Activated CD4-positive, alpha-beta T cell treated with anti-CD3 and anti-CD28 coated beads, Interleukin-2, amount 10 ng/mL, durations not matched to agents 7 days and 5 days (primary cell): ENCODE data around the gene ITIH1. TPM values are rescaled to one million over a fixed set of nuclear protein-coding genes. Genes with fewer than 3 reads are reported as not detected.
A peak's percentile ranks its signal among the peaks of the same experiment; 100 is the strongest.

ENCODE experiments used
- CTCF ChIA-PET: fragments of 350-600 bp; sonication (Branson Sonifier 250); formaldehyde crosslinking; loops from one replicate; lab custom pipeline; 2021; ENCODE audit warnings: antibody characterized with exemption; lab: Charles Lee
- POLR2A ChIA-PET: fragments of 350-600 bp; sonication (Branson Sonifier 250); formaldehyde crosslinking; loops from one replicate; lab custom pipeline; 2021; ENCODE audit warnings: antibody characterized with exemption; lab: Charles Lee
- DNase-seq: peaks from one replicate; pipeline ENCODE4 v3.0.0-alpha.2; 2020
- H3K27ac Mint-ChIP-seq: one replicate; pipeline ENCODE4 v1.8.0; 2021; ENCODE audit warnings: mild to moderate bottlenecking, moderate library complexity, mixed read lengths
- H3K27me3 Mint-ChIP-seq: one replicate; pipeline ENCODE4 v1.8.0; 2021; ENCODE audit warnings: mixed read lengths
- H3K36me3 Mint-ChIP-seq: one replicate; pipeline ENCODE4 v1.8.0; 2021; ENCODE audit warnings: low read depth, mixed read lengths
- H3K4me1 Mint-ChIP-seq: one replicate; pipeline ENCODE4 v1.8.0; 2021; ENCODE audit warnings: mixed read lengths
- H3K4me3 Mint-ChIP-seq: one replicate; pipeline ENCODE4 v1.8.0; 2021; ENCODE audit warnings: mild to moderate bottlenecking, moderate library complexity, mixed read lengths
- H3K9me3 Mint-ChIP-seq: one replicate; pipeline ENCODE4 v1.8.0; 2021; ENCODE audit warnings: mixed read lengths
- total RNA-seq, 2 experiments: library from RNA; stranded (reverse); gene quantifications; one replicate each; pipeline ENCODE4 v1.2.3, GENCODE V29; 2021

ITIH1 gene
- total RNA-seq, 2 experiments from 2014 or later = not detected

- ChIA-PET POLR2A (no interaction called here), CTCF (interaction anchor here (1.4 to 1.8 kb wide), 2 partner anchors 10 to 25 kb away, joined by 3 to 4 read pairs; no protein-coding TSS in a partner anchor)
- no peak for DNase-seq
- Mint-ChIP-seq H3K27me3 (no peaks in the 10 kb centered on the region), H3K4me1 (no peaks in the 10 kb centered on the region), H3K27ac (no peak overlapping the region), H3K36me3 (no peaks in the 10 kb centered on the region), H3K4me3 (no peak overlapping the region), H3K9me3 (no peaks in the 10 kb centered on the region)
Measured at GRCh38 chr3:52816199-52816598, 38.8 kb downstream of the ITIH1 start.

GRCh38 chr3:52816654-52817053, 39.3 kb downstream of the ITIH1 start:
- POLR2A ChIA-PET = no interaction called here
- Mint-ChIP-seq H3K4me1 (no peaks in the 10 kb centered on the region), H3K27me3 (no peaks in the 10 kb centered on the region), H3K27ac (no peak overlapping the region), H3K4me3 (no peak overlapping the region), H3K36me3 (no peaks in the 10 kb centered on the region), H3K9me3 (no peaks in the 10 kb centered on the region)
- no peak for DNase-seq
- CTCF ChIA-PET = interaction anchor here (1.4 to 1.8 kb wide), 2 partner anchors 9 to 25 kb away, joined by 3 to 4 read pairs; no protein-coding TSS in a partner anchor

GRCh38 chr3:52817221-52817620, 39.8 kb downstream of the ITIH1 start:
- Mint-ChIP-seq H3K36me3 (no peaks in the 10 kb centered on the region), H3K4me3 (no peak overlapping the region), H3K27me3 (no peaks in the 10 kb centered on the region), H3K9me3 (no peaks in the 10 kb centered on the region), H3K27ac (no peak overlapping the region), H3K4me1 (no peaks in the 10 kb centered on the region)
- ChIA-PET CTCF (interaction anchor here (1.4 kb wide), 1 partner anchor 9 kb away, joined by 3 read pairs; no protein-coding TSS in a partner anchor), POLR2A (no interaction called here)
- DNase-seq = no peak

- DNase-seq = no peak
- CTCF ChIA-PET = interaction anchor here (1.4 kb wide), 1 partner anchor 8 kb away, joined by 3 read pairs; no protein-coding TSS in a partner anchor
- Mint-ChIP-seq H3K4me3 (no peak overlapping the region), H3K27ac (no peak overlapping the region), H3K4me1 (no peaks in the 10 kb centered on the region), H3K9me3 (no peaks in the 10 kb centered on the region), H3K27me3 (no peaks in the 10 kb centered on the region), H3K36me3 (no peaks in the 10 kb centered on the region)
- POLR2A ChIA-PET = no interaction called here
Measured at GRCh38 chr3:52817860-52818259, 40.5 kb downstream of the ITIH1 start.

- Mint-ChIP-seq H3K36me3 (no peaks in the 10 kb centered on the region), H3K9me3 (no peaks in the 10 kb centered on the region), H3K4me3 (no peak overlapping the region), H3K4me1 (no peaks in the 10 kb centered on the region), H3K27ac (no peak overlapping the region), H3K27me3 (no peaks in the 10 kb centered on the region)
- POLR2A ChIA-PET = no interaction called here
- DNase-seq = no peak
- CTCF ChIA-PET = interaction anchor here (1.4 kb wide), 1 partner anchor 8 kb away, joined by 7 read pairs; no protein-coding TSS in a partner anchor
Measured at GRCh38 chr3:52819936-52820335, 42.5 kb downstream of the ITIH1 start.

GRCh38 chr3:52820736-52821135, 43.3 kb downstream of the ITIH1 start:
- Mint-ChIP-seq H3K36me3 (no peaks in the 10 kb centered on the region), H3K27me3 (no peaks in the 10 kb centered on the region), H3K4me3 (no peak overlapping the region), H3K27ac (no peak overlapping the region), H3K9me3 (no peaks in the 10 kb centered on the region), H3K4me1 (no peaks in the 10 kb centered on the region)
- DNase-seq = peak; percentile 34
- ChIA-PET CTCF (interaction anchor here (0.5 to 1.7 kb wide), 6 partner anchors 8 to 408 kb away, joined by 3 to 7 read pairs (median 4); no protein-coding TSS in a partner anchor), POLR2A (no interaction called here)

GRCh38 chr3:52822363-52822762, 45.0 kb downstream of the ITIH1 start:
- POLR2A ChIA-PET = no interaction called here

GRCh38 chr3:52824037-52824436, 46.6 kb downstream of the ITIH1 start:
- no peak overlapping the region for H3K27ac Mint-ChIP-seq
- CTCF ChIA-PET = interaction anchor here (1.0 to 1.5 kb wide), 2 partner anchors 10 to 19 kb away, joined by 3 to 5 read pairs; no protein-coding TSS in a partner anchor
- no peak for DNase-seq
- H3K27me3 Mint-ChIP-seq = no peaks in the 10 kb centered on the region
- H3K4me1 Mint-ChIP-seq = no peaks in the 10 kb centered on the region
- H3K36me3 Mint-ChIP-seq = no peaks in the 10 kb centered on the region
- no peak overlapping the region for H3K4me3 Mint-ChIP-seq
- H3K9me3 Mint-ChIP-seq = no peaks in the 10 kb centered on the region
- POLR2A ChIA-PET = no interaction called here

More at GRCh38 chr3:52822363-52822762, 45.0 kb downstream of the ITIH1 start:
- CTCF ChIA-PET = interaction anchor here (1.2 to 1.5 kb wide), 2 partner anchors 17 to 43 kb away, joined by 3 to 5 read pairs; no protein-coding TSS in a partner anchor
- no peak for DNase-seq
- H3K9me3 Mint-ChIP-seq = no peaks in the 10 kb centered on the region
- H3K4me3 Mint-ChIP-seq = no peak overlapping the region
- H3K36me3 Mint-ChIP-seq = no peaks in the 10 kb centered on the region
- H3K27ac Mint-ChIP-seq = no peak overlapping the region
- no peaks in the 10 kb centered on the region for H3K4me1 Mint-ChIP-seq
- H3K27me3 Mint-ChIP-seq = no peaks in the 10 kb centered on the region

GRCh38 chr3:52827441-52827840, 50.0 kb downstream of the ITIH1 start:
- POLR2A ChIA-PET = no interaction called here
- Mint-ChIP-seq H3K36me3 (no peaks in the 10 kb centered on the region), H3K9me3 (no peaks in the 10 kb centered on the region), H3K27me3 (no peaks in the 10 kb centered on the region), H3K27ac (no peak overlapping the region), H3K4me3 (no peak overlapping the region), H3K4me1 (peaks cover 4% of the 10 kb centered on the region)
- no peak for DNase-seq
- CTCF ChIA-PET = no interaction called here

GRCh38 chr3:52827866-52828376, 50.5 kb downstream of the ITIH1 start:
- ChIA-PET POLR2A (no interaction called here), CTCF (no interaction called here)

GRCh38 chr3:52829482-52829881, 52.1 kb downstream of the ITIH1 start:
- Mint-ChIP-seq H3K27me3 (no peaks in the 10 kb centered on the region), H3K4me3 (no peak overlapping the region), H3K27ac (no peak overlapping the region), H3K4me1 (peaks cover 4% of the 10 kb centered on the region), H3K9me3 (no peaks in the 10 kb centered on the region), H3K36me3 (no peaks in the 10 kb centered on the region)
- DNase-seq = no peak
- CTCF ChIA-PET = interaction anchor here (0.6 kb wide), 1 partner anchor 1319 kb away, joined by 3 read pairs; no protein-coding TSS in a partner anchor
- POLR2A ChIA-PET = no interaction called here

More at GRCh38 chr3:52827866-52828376, 50.5 kb downstream of the ITIH1 start:
- DNase-seq = no peak
- no peaks in the 10 kb centered on the region for H3K9me3 Mint-ChIP-seq
- no peak overlapping the region for H3K4me3 Mint-ChIP-seq
- peaks cover 4% of the 10 kb centered on the region for H3K4me1 Mint-ChIP-seq
- no peak overlapping the region for H3K27ac Mint-ChIP-seq
- no peaks in the 10 kb centered on the region for H3K27me3 Mint-ChIP-seq
- no peaks in the 10 kb centered on the region for H3K36me3 Mint-ChIP-seq

GRCh38 chr3:52829906-52830463, 52.6 kb downstream of the ITIH1 start:
- ChIA-PET CTCF (no interaction called here), POLR2A (no interaction called here)
- Mint-ChIP-seq H3K9me3 (no peaks in the 10 kb centered on the region), H3K4me3 (no peak overlapping the region), H3K36me3 (no peaks in the 10 kb centered on the region), H3K27me3 (no peaks in the 10 kb centered on the region), H3K4me1 (peaks cover 4% of the 10 kb centered on the region), H3K27ac (no peak overlapping the region)
- no peak for DNase-seq

GRCh38 chr3:52830535-52831258, 53.3 kb downstream of the ITIH1 start, which contains the start of gene ITIH4:
Gene ITIH4 (minus strand): TSS chr3:52830672. CDS start chr3:52830642, 30 bp downstream.
- peak within 1 kb of the TSS; percentile 46 for H3K27ac Mint-ChIP-seq
- ChIA-PET CTCF (no interaction called here), POLR2A (no interaction called here)
- H3K4me1 Mint-ChIP-seq = peaks cover 4% of the 10 kb centered on the region
- H3K27me3 Mint-ChIP-seq = no peaks in the 10 kb centered on the region
- no peak for DNase-seq
- H3K4me3 Mint-ChIP-seq = no peak within 1 kb of the TSS
- H3K36me3 Mint-ChIP-seq = no peaks in the 10 kb centered on the region
- H3K9me3 Mint-ChIP-seq = no peaks in the 10 kb centered on the region
